Suprapubic skin (tissue), 4 donors: ENCODE measurements around the gene CYTH3.

Experiments
- EP300 ChIP-seq: sonication (generic); formaldehyde crosslinking; IDR thresholded peaks from one replicate; pipeline ENCODE4 v1.6.1; 2017; ENCODE audit warnings: antibody characterized with exemption
- POLR2A ChIP-seq, 2 donors: fragments of 450-650 bp; IDR thresholded peaks; one replicate each; pipeline ENCODE4 v1.6.1; 2017; ENCODE audit warnings: antibody characterized with exemption in 2 of 2, mild to moderate bottlenecking in 2 of 2, moderate library complexity in 2 of 2
- POLR2AphosphoS5 ChIP-seq, 3 donors: sonication (generic); formaldehyde crosslinking; IDR thresholded peaks; one replicate each; pipeline ENCODE4 v1.6.1; 2017; ENCODE audit warnings: antibody characterized with exemption in 3 of 3

DNA sequence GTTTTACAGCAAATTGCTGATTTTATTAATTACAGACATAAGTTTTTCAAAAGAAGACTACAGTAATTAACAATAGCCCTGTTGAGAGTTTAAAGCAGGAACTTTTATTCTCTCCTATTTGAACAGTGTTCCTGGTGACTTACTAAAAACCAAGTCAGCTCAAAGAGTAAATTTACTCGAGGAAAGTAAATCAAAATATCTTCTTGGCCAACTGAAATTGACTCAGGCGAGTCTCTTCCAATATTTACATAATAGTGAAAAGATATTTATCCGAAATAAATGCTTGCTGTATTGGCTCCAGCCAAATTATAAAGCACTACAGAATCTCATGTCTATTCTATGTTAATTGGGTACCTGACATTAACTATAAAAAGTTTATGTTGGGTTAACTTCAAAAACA lies 13.2 kb downstream of the CYTH3 start:
- TF ChIP-seq EP300: no peak
- TF ChIP-seq POLR2A (IDR thresholded peaks at IDR 0.05): no peak
- no peak for TF ChIP-seq POLR2AphosphoS5 (IDR thresholded peaks at IDR 0.05)
